GM12873 (cell line): ENCODE data around the gene MFAP3.

Experiments used
- CTCF ChIP-seq: IDR thresholded peaks from 2 replicates; pipeline ENCODE4 v1.5.1; 2012; ENCODE audit warnings: low read depth, mild to moderate bottlenecking, moderate library complexity, low read length, control low read depth; ENCODE audit not compliant: insufficient read depth; ENCODE audit errors: missing control alignments

The MFAP3 gene

GRCh38 chr5:154049636-154050035 lies 10.9 kb downstream of the MFAP3 start:
- TF ChIP-seq CTCF: no peak

- TF ChIP-seq CTCF: no peak
Observed at GRCh38 chr5:154053468-154053867, 14.7 kb downstream of the MFAP3 start.

- no peak for TF ChIP-seq CTCF
Observed at GRCh38 chr5:154055201-154055600, 16.4 kb downstream of the MFAP3 start.

GRCh38 chr5:154058055-154059038 lies 19.6 kb downstream of the MFAP3 start:
- no peak for TF ChIP-seq CTCF

- TF ChIP-seq CTCF: no peak
Observed at GRCh38 chr5:154059039-154059430, 20.3 kb downstream of the MFAP3 start.

GRCh38 chr5:154059583-154059982 lies 20.8 kb downstream of the MFAP3 start:
- no peak for TF ChIP-seq CTCF

- no peak for TF ChIP-seq CTCF
Observed at GRCh38 chr5:154060606-154061005, 21.8 kb downstream of the MFAP3 start.
